NCI-H146 (cell line): ENCODE results near the gene FBXW4.

Source experiments
- DNase-seq: peaks from one replicate; lab custom pipeline; 2025; lab: John Stamatoyannopoulos, UW

FBXW4 gene

DNA sequence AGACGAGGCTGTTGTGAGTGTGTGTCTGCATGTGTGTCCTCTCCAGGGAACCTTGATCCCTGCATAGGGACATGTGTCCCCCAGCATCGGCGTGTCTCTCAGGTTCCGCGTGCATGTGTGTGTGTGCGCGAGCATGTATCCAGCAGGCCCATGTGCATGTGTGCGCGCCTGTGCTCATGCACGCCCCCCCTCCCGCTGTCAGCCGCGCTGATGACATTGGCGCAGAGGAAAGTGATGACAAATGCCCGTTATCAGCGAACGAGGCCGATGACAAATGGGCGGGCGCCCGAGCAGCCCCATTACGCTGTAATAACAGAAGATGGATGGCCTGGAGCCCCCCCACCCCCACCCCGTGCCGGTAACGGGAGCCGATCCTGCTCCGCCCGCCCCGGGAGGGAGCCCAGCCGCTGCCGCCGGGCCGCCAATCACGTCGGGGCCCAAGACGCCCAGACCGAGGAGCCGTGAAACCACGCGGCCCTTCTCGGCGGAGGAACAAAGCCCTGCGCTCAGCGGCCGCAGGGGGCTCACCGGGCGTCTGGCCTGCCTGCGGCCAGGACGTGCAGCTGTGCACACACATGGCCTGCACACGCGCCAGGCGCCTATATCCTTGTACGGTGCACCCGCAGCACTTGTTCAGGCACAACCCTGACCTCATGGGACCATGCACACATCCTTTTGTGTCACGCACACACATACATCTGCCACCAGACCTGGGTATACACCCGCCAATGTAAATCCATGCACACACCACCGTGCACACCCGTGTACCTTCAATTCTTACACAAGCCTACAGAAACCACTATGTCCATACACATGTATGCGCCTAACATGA is 128.4 kb downstream of the FBXW4 start:
- DNase-seq: peak; percentile 83

DNA sequence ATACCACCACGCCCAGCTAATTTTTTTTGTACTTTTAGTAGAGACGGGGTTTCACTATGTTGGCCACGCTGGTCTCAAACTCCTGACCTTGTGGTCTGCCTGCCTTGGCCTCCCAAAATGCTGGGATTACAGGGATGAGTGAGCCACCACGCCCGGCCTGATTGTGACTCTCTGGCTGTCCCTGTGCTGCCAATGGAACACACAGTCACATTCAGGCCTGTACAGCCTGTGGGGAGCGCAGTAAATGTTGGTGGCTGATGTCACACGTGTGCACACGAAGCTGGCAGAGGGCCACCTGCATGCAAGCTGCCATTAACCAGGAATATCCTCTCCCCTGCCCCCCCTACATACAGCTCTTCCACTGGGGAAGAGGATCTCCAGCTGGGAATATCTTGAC is 129.0 kb downstream of the FBXW4 start:
- no peak for DNase-seq

DNA sequence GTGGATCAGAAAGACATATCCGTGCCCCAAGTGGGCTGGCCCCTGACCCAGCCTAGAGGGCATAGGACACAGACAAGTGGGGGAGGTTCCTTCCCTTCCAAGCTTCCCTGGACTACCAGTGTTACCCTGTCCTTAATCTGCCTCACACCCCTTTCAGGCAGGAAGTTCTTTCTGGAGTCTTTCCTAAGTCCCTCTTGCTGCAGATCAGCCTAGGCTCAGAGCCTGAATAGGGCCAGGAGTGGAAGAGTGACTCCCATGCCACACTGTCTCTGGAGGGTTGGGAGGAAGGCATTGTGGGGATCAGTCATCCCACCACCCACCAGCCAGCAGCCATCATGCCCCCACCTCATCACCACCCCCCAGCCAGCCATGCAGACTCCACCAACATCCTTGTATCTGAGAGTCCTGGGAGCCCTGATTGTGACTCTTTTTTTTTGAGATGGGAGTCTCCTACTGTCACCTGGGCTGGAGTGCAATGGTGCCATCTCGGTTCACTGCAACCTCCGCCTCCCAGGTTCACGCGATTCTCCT is 129.5 kb downstream of the FBXW4 start:
- DNase-seq: no peak

DNA sequence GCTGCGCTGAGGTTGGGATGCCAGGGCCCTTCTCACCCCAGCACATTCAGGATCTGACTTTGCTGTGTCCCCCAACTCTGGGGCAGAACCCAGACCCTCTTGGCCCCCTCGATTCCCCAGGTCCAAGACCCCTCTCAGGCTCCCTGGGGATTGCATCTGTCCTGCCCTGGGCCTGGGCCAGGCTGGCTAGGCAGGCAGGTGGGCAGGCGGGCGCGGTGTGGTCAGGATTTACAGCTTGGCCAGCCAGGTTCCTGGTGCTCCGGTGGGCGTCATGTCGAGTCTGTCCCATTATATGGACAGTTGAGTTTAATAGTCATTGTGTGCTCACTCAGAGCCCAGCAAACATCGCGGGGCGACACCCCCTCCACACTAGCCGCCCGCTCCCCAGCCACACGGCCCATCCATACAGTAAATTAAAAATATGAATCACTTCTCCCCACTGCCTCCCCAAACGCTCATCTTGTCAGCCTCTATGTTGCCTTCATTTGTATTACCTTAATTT is 130.4 kb downstream of the FBXW4 start:
- DNase-seq: no peak

DNA sequence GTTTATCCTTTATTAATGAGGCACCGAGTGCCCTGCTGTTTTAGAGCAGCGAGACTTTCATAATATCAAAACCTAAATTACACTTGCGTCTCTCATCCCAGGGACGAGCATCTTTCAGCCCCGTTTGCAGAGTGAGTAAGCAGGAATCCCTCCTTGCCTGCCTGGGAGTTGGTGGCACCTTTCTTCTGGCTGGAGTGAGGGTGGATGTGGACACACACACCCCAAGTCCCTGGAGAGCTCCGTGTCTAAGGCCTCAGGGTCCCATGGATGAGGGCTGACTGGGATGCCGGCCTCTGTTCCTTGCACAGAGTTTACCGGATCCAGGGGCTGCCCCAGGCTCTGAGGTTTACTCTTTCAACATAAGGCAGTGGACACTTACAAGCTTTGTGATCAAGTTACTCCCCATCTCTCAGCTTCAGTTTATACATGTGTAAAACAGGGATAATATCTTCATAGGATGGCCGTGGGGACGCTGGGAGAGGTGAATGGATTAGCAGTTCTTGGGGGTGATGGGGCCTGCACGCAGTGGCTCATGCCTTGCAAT is 131.4 kb downstream of the FBXW4 start:
- DNase-seq: no peak

DNA sequence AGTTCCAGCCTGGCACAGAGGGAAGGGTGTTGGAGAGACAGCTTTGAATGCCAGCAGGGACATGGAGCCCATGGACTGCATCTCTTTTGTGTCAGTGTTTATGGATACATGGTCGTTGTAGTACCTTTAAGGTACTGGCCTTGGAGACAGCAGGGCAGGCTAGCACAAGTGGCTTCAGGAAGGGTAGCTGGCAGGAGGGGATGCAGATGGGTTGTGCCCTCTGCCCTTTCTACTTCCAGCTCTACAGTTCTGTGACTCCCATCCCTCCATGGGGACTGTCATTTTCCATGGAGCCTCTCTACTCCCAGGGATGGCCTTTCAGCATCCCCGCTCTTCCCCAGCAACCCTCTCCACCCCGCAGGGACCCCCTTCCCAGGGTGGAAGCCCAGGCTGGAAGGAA is 132.0 kb downstream of the FBXW4 start:
- no peak for DNase-seq

DNA sequence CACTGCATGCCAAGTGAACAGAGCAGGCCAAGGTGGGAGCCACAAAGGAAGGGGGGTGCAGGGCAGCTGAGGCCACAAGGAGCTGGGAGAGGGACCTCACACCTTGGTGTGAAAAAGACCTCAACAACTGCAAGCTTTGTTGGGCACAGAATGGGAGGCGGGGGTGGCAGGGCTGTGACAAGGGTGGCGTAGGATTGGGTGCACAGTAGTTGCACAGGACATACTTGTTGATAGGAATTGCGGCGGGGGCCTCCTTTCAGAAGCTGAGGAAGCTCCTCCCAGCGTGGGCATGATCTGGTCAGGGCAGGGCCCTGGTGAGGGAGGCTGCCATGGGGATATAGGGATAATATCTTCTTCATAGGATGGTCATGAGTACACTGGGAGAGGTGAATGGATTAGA is 132.7 kb downstream of the FBXW4 start:
- DNase-seq: no peak

DNA sequence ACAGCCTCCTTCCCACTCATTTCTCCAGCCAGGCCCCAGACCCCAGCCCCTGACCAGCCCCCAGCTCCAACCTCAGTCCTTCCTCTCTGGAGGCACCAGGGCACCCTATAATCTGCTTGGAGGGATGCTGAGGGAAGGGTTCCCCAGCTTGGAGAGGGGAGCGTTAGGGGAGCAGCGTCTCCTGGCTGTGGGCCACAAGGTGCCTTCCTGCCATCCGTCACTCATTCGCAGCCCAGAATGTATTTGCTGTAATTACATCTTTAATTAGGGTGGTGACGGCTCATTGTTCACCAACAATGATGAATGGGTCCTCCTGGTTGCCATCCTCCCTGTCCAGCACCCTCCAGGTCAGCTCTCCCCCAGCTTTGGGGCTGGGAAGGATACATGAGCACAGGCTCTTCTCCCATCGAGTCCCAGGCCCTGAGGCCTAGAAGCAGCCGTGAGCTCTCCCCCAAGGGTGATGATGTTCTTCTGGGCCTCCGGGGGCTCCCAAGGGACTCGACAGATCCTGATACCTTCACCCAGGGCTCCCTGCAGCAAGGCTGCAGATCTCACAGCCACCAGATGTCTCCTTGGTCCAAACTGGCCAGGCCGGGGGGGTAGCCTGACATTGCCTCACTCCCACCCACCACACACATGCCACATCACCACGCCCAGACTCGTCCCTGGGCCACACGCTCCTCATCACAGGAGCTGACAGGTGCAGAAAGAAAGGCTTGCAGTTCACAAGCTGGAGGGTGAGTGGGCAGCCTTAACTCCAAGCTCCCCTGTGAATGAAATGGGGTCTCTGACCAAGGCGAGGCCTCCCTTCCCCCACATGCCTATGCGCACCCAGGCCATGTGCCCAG is 133.7 kb downstream of the FBXW4 start:
- peak; percentile 60 for DNase-seq
